ENCODE data around the gene CCDC51. TPM values are rescaled to one million over a fixed set of nuclear protein-coding genes. Genes with fewer than 3 reads are reported as not detected.

CCDC51 gene
- polyA plus RNA-seq, 1 donor from 2014 or later: 27.2 TPM

- H3K9ac ChIP-seq (ENCODE audit: low read length): no peak overlapping the region
- H3K4me3 ChIP-seq (ENCODE audit: low read length): no peak overlapping the region
- no peaks in the 10 kb centered on the region for H3K27me3 ChIP-seq (ENCODE audit: insufficient read depth, low read depth, low read length)
- TF ChIP-seq REST (IDR thresholded peaks at IDR 0.05; ENCODE audit: borderline replicate concordance): no peak
- H3K9me2 ChIP-seq (ENCODE audit: insufficient read depth, low read length): no peaks in the 10 kb centered on the region
- no peaks in the 10 kb centered on the region for H3F3A ChIP-seq (ENCODE audit: insufficient read depth, low read length, poor library complexity, severe bottlenecking)
- no peak overlapping the region for H2AFZ ChIP-seq (ENCODE audit: low read depth, low read length)
- no peaks in the 10 kb centered on the region for H3K9me3 ChIP-seq (ENCODE audit: low read length)
- H3K4me2 ChIP-seq (ENCODE audit: low read length): no peak overlapping the region
- H3K36me3 ChIP-seq (ENCODE audit: insufficient read depth, low read length): no peaks in the 10 kb centered on the region
- H3K27ac ChIP-seq (ENCODE audit: low read length): no peak overlapping the region
- peaks cover 3% of the 10 kb centered on the region for H4K20me1 ChIP-seq (ENCODE audit: insufficient read depth)
- peaks cover 66% of the 10 kb centered on the region for H3K79me2 ChIP-seq (replicated peaks; ENCODE audit: insufficient read depth, low read length)
These were observed 15.8 kb downstream of the CCDC51 start for GRCh38 chr3:48423883-48424695.

- H3K79me2 ChIP-seq (replicated peaks; ENCODE audit: insufficient read depth, low read length): peaks cover 58% of the 10 kb centered on the region
- no peaks in the 10 kb centered on the region for H3K9me3 ChIP-seq (ENCODE audit: low read length)
- no peaks in the 10 kb centered on the region for H3K27me3 ChIP-seq (ENCODE audit: insufficient read depth, low read depth, low read length)
- no peaks in the 10 kb centered on the region for H3K9me2 ChIP-seq (ENCODE audit: insufficient read depth, low read length)
- H3K4me2 ChIP-seq (ENCODE audit: low read length): no peak overlapping the region
- no peak overlapping the region for H3K9ac ChIP-seq (ENCODE audit: low read length)
- no peaks in the 10 kb centered on the region for H3K36me3 ChIP-seq (ENCODE audit: insufficient read depth, low read length)
- no peak overlapping the region for H2AFZ ChIP-seq (ENCODE audit: low read depth, low read length)
- peaks cover 3% of the 10 kb centered on the region for H4K20me1 ChIP-seq (ENCODE audit: insufficient read depth)
- TF ChIP-seq TAF1 (IDR thresholded peaks at IDR 0.05; ENCODE audit: low read depth): no peak
- no peak for TF ChIP-seq MXI1 (conservative IDR thresholded peaks at IDR 0.05; ENCODE audit: poor library complexity, severe bottlenecking)
- TF ChIP-seq REST (IDR thresholded peaks at IDR 0.05; ENCODE audit: borderline replicate concordance): no peak
- no peak for TF ChIP-seq CTCF (IDR thresholded peaks at IDR 0.05; ENCODE audit: poor library complexity, severe bottlenecking)
- TF ChIP-seq RAD21 (conservative IDR thresholded peaks at IDR 0.05): no peak
- TF ChIP-seq EZH2 (IDR thresholded peaks at IDR 0.05; ENCODE audit: borderline replicate concordance, insufficient read depth, low read length, poor library complexity, severe bottlenecking): no peak
- no peak for TF ChIP-seq SMC3 (conservative IDR thresholded peaks at IDR 0.05; ENCODE audit: poor library complexity)
- no peak for TF ChIP-seq POLR2AphosphoS5 (IDR thresholded peaks at IDR 0.05)
- no peak for TF ChIP-seq EP300 (conservative IDR thresholded peaks at IDR 0.05; ENCODE audit: poor library complexity, severe bottlenecking)
- H3K4me3 ChIP-seq (ENCODE audit: low read length): no peak overlapping the region
- H3K27ac ChIP-seq (ENCODE audit: low read length): no peak overlapping the region
- H3F3A ChIP-seq (ENCODE audit: insufficient read depth, low read length, poor library complexity, severe bottlenecking): no peaks in the 10 kb centered on the region
These were observed 16.6 kb downstream of the CCDC51 start for GRCh38 chr3:48423241-48423882.
